ENCODE results near the gene PLIN1. TPM values are rescaled to one million over a fixed set of nuclear protein-coding genes. Genes with fewer than 3 reads are reported as not detected.
A peak's percentile ranks its signal among the peaks of the same experiment; 100 is the strongest.

PLIN1 gene
- total and polyA plus RNA-seq, 7 donors: 0.95 to 49.6 (median 1.8) TPM

GRCh38 chr15:89681146-89681545 lies 2.0 kb upstream of the PLIN1 start:
- intact Hi-C loops (cut with DNase I): no loop called here
- Histone ChIP-seq H3K4me3 (no peak overlapping the region), H3K27ac (peak overlapping the region; percentile 53 to 83 (median 61)), H3K27me3 (no peaks in the 10 kb centered on the region), H3K36me3 (peaks cover 0 to 25% (median 0%) of the 10 kb centered on the region in 4 donors), H3K4me1 (peaks cover 0 to 22% (median 16%) of the 10 kb centered on the region in 4 donors), H3K9me3 (no peaks in the 10 kb centered on the region)
- no peak for DNase-seq
- WGBS, 2 donors: 85 to 93% methylated on average over 2 of the region's 2 CpGs
- TF ChIP-seq POLR2A (IDR thresholded peaks at IDR 0.05): no peak
- no peak for TF ChIP-seq POLR2AphosphoS5 (IDR thresholded peaks at IDR 0.05)
- no peak for TF ChIP-seq EP300 (IDR thresholded peaks at IDR 0.05)
- TF ChIP-seq, protein P1, sequence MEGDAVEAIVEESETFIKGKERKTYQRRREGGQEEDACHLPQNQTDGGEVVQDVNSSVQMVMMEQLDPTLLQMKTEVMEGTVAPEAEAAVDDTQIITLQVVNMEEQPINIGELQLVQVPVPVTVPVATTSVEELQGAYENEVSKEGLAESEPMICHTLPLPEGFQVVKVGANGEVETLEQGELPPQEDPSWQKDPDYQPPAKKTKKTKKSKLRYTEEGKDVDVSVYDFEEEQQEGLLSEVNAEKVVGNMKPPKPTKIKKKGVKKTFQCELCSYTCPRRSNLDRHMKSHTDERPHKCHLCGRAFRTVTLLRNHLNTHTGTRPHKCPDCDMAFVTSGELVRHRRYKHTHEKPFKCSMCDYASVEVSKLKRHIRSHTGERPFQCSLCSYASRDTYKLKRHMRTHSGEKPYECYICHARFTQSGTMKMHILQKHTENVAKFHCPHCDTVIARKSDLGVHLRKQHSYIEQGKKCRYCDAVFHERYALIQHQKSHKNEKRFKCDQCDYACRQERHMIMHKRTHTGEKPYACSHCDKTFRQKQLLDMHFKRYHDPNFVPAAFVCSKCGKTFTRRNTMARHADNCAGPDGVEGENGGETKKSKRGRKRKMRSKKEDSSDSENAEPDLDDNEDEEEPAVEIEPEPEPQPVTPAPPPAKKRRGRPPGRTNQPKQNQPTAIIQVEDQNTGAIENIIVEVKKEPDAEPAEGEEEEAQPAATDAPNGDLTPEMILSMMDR (IDR thresholded peaks at IDR 0.05): no peak

DNA sequence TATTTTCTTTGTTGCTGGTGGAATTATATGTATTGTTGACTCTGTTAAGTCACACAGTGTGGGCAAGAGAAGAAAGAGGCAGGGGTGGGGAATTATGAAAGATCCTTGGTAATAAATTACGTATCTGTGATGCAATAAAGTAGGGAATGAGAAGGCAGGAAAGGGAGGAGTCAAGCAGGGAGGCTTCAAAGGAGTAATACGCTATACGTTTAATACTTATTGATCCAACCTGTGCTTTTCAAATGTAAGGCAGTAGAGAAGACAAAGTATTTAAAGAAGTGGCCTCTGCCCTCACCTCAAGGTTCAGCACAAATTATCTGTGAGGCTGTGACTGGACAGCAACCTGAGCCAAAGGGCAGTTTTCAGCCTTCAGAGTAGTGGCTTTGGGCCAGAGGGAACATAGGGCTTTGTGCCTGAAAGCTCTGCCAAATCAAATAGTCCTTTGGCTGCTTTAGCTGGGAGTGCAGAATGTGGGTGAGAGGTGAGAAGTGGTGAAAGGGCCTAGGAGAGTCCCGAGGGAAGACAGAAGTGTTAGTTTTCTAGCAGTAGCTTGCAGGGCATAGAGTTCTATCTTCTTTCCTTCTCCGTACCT lies 1.2 kb upstream of the PLIN1 start:
- WGBS, 2 donors: 16 to 62% methylated on average over 5 of the region's 5 CpGs
- TF ChIP-seq POLR2A (IDR thresholded peaks at IDR 0.05): no peak
- TF ChIP-seq, protein P1 (IDR thresholded peaks at IDR 0.05): no peak
- TF ChIP-seq EP300 (IDR thresholded peaks at IDR 0.05): no peak
- TF ChIP-seq POLR2AphosphoS5 (IDR thresholded peaks at IDR 0.05): peak; percentile 21 to 63 (median 37)
- intact Hi-C loops (cut with DNase I): no loop called here
- peak overlapping the region; percentile 53 to 83 (median 61) for H3K27ac ChIP-seq
- DNase-seq: peak; percentile 87
- peaks cover 0 to 22% (median 16%) of the 10 kb centered on the region in 4 donors for H3K4me1 ChIP-seq
- peaks cover 0 to 18% (median 0%) of the 10 kb centered on the region in 4 donors for H3K36me3 ChIP-seq
- H3K4me3 ChIP-seq: no peak overlapping the region
- H3K27me3 ChIP-seq: no peaks in the 10 kb centered on the region
- H3K9me3 ChIP-seq: no peaks in the 10 kb centered on the region

DNA sequence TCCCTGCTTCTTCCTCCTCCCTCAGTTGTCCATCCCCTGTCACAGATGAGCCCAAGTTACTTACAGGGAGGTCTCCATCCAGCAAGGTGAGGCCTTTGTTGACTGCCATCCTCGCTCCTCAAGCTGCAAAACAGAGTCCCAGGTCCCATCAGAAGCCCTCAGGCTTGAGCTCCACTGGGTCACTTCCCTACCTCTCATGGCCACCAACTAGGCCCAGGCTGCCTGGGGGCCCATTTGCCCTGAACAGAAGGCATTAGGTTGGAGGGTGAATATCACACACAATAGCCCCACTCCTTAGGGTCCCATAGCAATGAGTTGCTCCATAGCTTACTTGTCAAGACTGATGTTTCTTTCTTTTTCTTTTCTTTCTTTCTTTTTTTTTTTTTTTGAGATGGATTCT lies 1.8 kb downstream of the PLIN1 start:
- Histone ChIP-seq H3K4me1 (peaks cover 0 to 22% (median 20%) of the 10 kb centered on the region in 4 donors), H3K4me3 (no peak overlapping the region), H3K27me3 (no peaks in the 10 kb centered on the region), H3K36me3 (no peaks in the 10 kb centered on the region), H3K27ac (no peak overlapping the region), H3K9me3 (no peaks in the 10 kb centered on the region)
- intact Hi-C loops (cut with DNase I): no loop called here
- WGBS, 2 donors: 85 to 92% methylated on average over 1 of the region's 1 CpG
- DNase-seq: no peak
- TF ChIP-seq EP300 (IDR thresholded peaks at IDR 0.05) (no peak), POLR2AphosphoS5 (IDR thresholded peaks at IDR 0.05) (no peak), POLR2A (IDR thresholded peaks at IDR 0.05) (no peak)
- TF ChIP-seq, protein P1 (IDR thresholded peaks at IDR 0.05): no peak

DNA sequence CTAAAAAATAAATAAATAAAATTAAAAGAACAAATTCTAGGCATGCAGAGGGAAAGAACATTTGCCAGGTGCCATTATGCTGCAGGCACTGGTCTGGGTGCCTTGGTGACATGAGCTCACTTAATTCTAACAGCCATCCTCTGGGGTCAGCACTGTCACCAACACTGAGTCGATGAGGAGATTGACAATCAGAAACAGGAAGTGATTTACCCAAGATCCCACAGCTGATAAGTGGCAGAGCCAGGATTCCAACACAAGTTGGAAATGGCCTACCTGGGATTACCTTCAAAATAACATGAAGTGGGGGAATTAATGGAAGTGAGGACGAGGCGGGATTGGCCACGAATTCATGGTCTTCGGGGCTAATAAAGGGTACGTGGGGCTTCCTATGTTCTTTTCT lies 3.6 kb downstream of the PLIN1 start:
- H3K27ac ChIP-seq: no peak overlapping the region
- no peaks in the 10 kb centered on the region for H3K36me3 ChIP-seq
- H3K27me3 ChIP-seq: no peaks in the 10 kb centered on the region
- intact Hi-C loops (cut with DNase I): no loop called here
- peaks cover 0 to 15% (median 12%) of the 10 kb centered on the region in 4 donors for H3K4me1 ChIP-seq
- TF ChIP-seq, protein P1 (IDR thresholded peaks at IDR 0.05): no peak
- no peak for TF ChIP-seq POLR2AphosphoS5 (IDR thresholded peaks at IDR 0.05)
- TF ChIP-seq POLR2A (IDR thresholded peaks at IDR 0.05): no peak
- DNase-seq: no peak
- H3K9me3 ChIP-seq: no peaks in the 10 kb centered on the region
- WGBS, 2 donors: 70 to 76% methylated on average over 6 of the region's 6 CpGs
- H3K4me3 ChIP-seq: no peak overlapping the region

DNA sequence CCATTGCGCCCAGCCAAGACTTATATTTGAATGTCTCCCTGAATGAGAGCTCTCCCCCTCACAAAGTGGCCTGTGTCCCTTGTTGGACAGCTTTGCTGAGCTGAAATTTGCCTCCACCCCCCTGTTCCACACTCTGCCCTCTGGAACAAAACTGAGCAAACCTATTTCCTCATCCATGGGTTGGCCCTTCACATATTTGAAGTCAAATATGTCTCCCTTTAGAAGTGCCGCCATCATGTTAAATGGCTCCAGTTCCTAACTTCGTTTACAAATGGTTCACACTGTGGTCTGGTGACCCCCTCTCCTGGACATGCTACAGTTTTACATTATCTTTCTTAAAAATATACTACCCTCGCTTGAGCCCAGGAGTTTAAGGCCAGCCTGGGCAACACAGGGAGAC lies 4.6 kb downstream of the PLIN1 start:
- H3K27ac ChIP-seq: no peak overlapping the region
- TF ChIP-seq POLR2A (IDR thresholded peaks at IDR 0.05): no peak
- TF ChIP-seq POLR2AphosphoS5 (IDR thresholded peaks at IDR 0.05): no peak
- TF ChIP-seq, protein P1 (IDR thresholded peaks at IDR 0.05): no peak
- TF ChIP-seq EP300 (IDR thresholded peaks at IDR 0.05): no peak
- intact Hi-C loops (cut with DNase I): no loop called here
- H3K4me3 ChIP-seq: no peak overlapping the region
- peaks cover 0 to 8% (median 3%) of the 10 kb centered on the region in 4 donors for H3K4me1 ChIP-seq
- no peaks in the 10 kb centered on the region for H3K9me3 ChIP-seq
- DNase-seq: no peak
- H3K36me3 ChIP-seq: no peaks in the 10 kb centered on the region
- no peaks in the 10 kb centered on the region for H3K27me3 ChIP-seq
- 86 to 89% methylated on average over 4 of the region's 4 CpGs for WGBS, 2 donors

Data from sigmoid colon (tissue), 7 donors.